OCI-LY1 (cell line): Measurements from ENCODE around the gene NEMF.
A peak's percentile ranks its signal among the peaks of the same experiment; 100 is the strongest.

Experiments
- H2AFZ ChIP-seq: fragments of 200-600 bp; sonication (generic), shearing (Covaris generic); 2 replicates; pipeline ENCODE4 v1.6.0; 2014; ENCODE audit warnings: antibody characterized with exemption, mild to moderate bottlenecking, low read length
- H3F3A ChIP-seq: fragments of 200-600 bp; sonication (generic), shearing (Covaris generic); 2 replicates; pipeline ENCODE4 v1.6.0; 2014; ENCODE audit warnings: mild to moderate bottlenecking, antibody characterized with exemption, low read length, moderate library complexity; ENCODE audit not compliant: insufficient read depth
- H3K27ac ChIP-seq: fragments of 200-600 bp; sonication (generic); 2 replicates; pipeline ENCODE4 v1.5.1; 2014; ENCODE audit warnings: low read length, mixed run types, mild to moderate bottlenecking, low read depth; ENCODE audit not compliant: poor library complexity, severe bottlenecking
- H3K27me3 ChIP-seq: fragments of 200-600 bp; sonication (generic); 2 replicates; pipeline ENCODE4 v1.6.0; 2014; ENCODE audit warnings: antibody characterized with exemption, mild to moderate bottlenecking, low read length, moderate library complexity; ENCODE audit not compliant: insufficient read depth
- H3K36me3 ChIP-seq: fragments of 200-600 bp; sonication (generic); 2 replicates; pipeline ENCODE4 v1.6.1; 2014; ENCODE audit warnings: mild to moderate bottlenecking, antibody characterized with exemption, low read length, moderate library complexity, mixed read lengths; ENCODE audit not compliant: insufficient read depth
- H3K4me1 ChIP-seq: fragments of 200-600 bp; sonication (generic); 2 replicates; pipeline ENCODE4 v1.5.1; 2014; ENCODE audit warnings: mild to moderate bottlenecking, low read length, moderate library complexity; ENCODE audit not compliant: insufficient read depth, severe bottlenecking
- H3K4me2 ChIP-seq: fragments of 200-600 bp; sonication (generic), shearing (Covaris generic); 2 replicates; pipeline ENCODE4 v1.6.1; 2014; ENCODE audit warnings: low read length
- H3K4me3 ChIP-seq: fragments of 200-600 bp; sonication (generic); 2 replicates; pipeline ENCODE4 v1.5.1; 2014; ENCODE audit warnings: low read length, low read depth, mild to moderate bottlenecking, mixed read lengths; ENCODE audit not compliant: poor library complexity, severe bottlenecking
- H3K79me2 ChIP-seq: fragments of 200-600 bp; shearing (Covaris generic); 2 replicates; pipeline ENCODE4 v1.6.1; 2016; ENCODE audit warnings: mixed run types, low read length, mixed read lengths; ENCODE audit not compliant: insufficient read depth
- H3K9ac ChIP-seq: fragments of 200-600 bp; sonication (generic), shearing (Covaris generic); 2 replicates; pipeline ENCODE4 v1.6.1; 2014; ENCODE audit warnings: mild to moderate bottlenecking, low read length, mixed read lengths
- H3K9me2 ChIP-seq: fragments of 200-600 bp; sonication (generic), shearing (Covaris generic); 2 replicates; pipeline ENCODE4 v1.6.1; 2014; ENCODE audit warnings: low read depth, mild to moderate bottlenecking, low read length, mixed read lengths
- H3K9me3 ChIP-seq: fragments of 200-600 bp; shearing (Covaris generic); 2 replicates; pipeline ENCODE4 v1.6.1; 2014; ENCODE audit warnings: low read length, mixed read lengths
- H4K20me1 ChIP-seq: fragments of 200-600 bp; sonication (generic), shearing (Covaris generic); 2 replicates; pipeline ENCODE4 v1.6.0; 2016; ENCODE audit warnings: mild to moderate bottlenecking, low read length; ENCODE audit not compliant: insufficient read depth
- CTCF ChIP-seq: fragments of 200-600 bp; sonication (generic), shearing (Covaris generic); IDR thresholded peaks from 2 replicates; pipeline ENCODE4 v1.5.1; 2017; ENCODE audit warnings: mild to moderate bottlenecking, antibody characterized with exemption, low read length, moderate library complexity, mixed read lengths
- EZH2 ChIP-seq: fragments of 200-600 bp; sonication (generic), shearing (Covaris generic); IDR thresholded peaks from 2 replicates; pipeline ENCODE4 v1.8.0; 2017; ENCODE audit warnings: borderline replicate concordance, mixed run types, mild to moderate bottlenecking, antibody characterized with exemption, low read length, moderate library complexity, mixed read lengths

NEMF gene

GRCh38 chr14:49853158-49853477 lies 530 bp upstream of the NEMF start:
- Histone ChIP-seq H3K4me3 (peak overlapping the region; percentile 87), H2AFZ (peak overlapping the region; percentile 88), H3K4me1 (peaks cover 26% of the 10 kb centered on the region), H3K36me3 (peaks cover 21% of the 10 kb centered on the region), H3K79me2 (peaks cover 18% of the 10 kb centered on the region), H4K20me1 (no peaks in the 10 kb centered on the region), H3K27me3 (no peaks in the 10 kb centered on the region), H3K9me2 (no peaks in the 10 kb centered on the region), H3F3A (peaks cover 3% of the 10 kb centered on the region; the same call in 1 of the 2 replicates), H3K9ac (peak overlapping the region; percentile 85; the same call in 1 of the 2 replicates), H3K27ac (peak overlapping the region; percentile 74), H3K4me2 (peak overlapping the region; percentile 74), H3K9me3 (no peaks in the 10 kb centered on the region)
- TF ChIP-seq CTCF (no peak; the same call in 1 of the 2 replicates), EZH2 (no peak)

GRCh38 chr14:49851813-49852212 lies 775 bp downstream of the NEMF start:
- Histone ChIP-seq H3K4me3 (peak overlapping the region; percentile 87), H4K20me1 (no peaks in the 10 kb centered on the region), H3K36me3 (peaks cover 21% of the 10 kb centered on the region), H3K4me2 (peak overlapping the region; percentile 74), H3K79me2 (peaks cover 18% of the 10 kb centered on the region), H2AFZ (no peak overlapping the region), H3K27me3 (no peaks in the 10 kb centered on the region), H3K9me2 (no peaks in the 10 kb centered on the region), H3K9ac (peak overlapping the region; percentile 85), H3K27ac (no peak overlapping the region), H3K4me1 (peaks cover 16% of the 10 kb centered on the region), H3K9me3 (no peaks in the 10 kb centered on the region), H3F3A (peaks cover 3% of the 10 kb centered on the region; the same call in 1 of the 2 replicates)
- TF ChIP-seq EZH2 (no peak), CTCF (no peak)

GRCh38 chr14:49849213-49849847 lies 3.3 kb downstream of the NEMF start:
- no peaks in the 10 kb centered on the region for H3K9me3 ChIP-seq
- H3F3A ChIP-seq: no peaks in the 10 kb centered on the region
- H3K4me2 ChIP-seq: no peak overlapping the region
- peaks cover 18% of the 10 kb centered on the region for H3K79me2 ChIP-seq
- peaks cover 42% of the 10 kb centered on the region for H3K36me3 ChIP-seq
- no peaks in the 10 kb centered on the region for H3K27me3 ChIP-seq
- no peak overlapping the region for H3K9ac ChIP-seq
- H3K27ac ChIP-seq: no peak overlapping the region
- no peaks in the 10 kb centered on the region for H3K9me2 ChIP-seq
- TF ChIP-seq EZH2 (no peak), CTCF (no peak)
- peaks cover 16% of the 10 kb centered on the region for H3K4me1 ChIP-seq
- H3K4me3 ChIP-seq: no peak overlapping the region
- no peak overlapping the region for H2AFZ ChIP-seq
- no peaks in the 10 kb centered on the region for H4K20me1 ChIP-seq
